PC-9 (cell line): Measurements from ENCODE around the gene CHIT1. TPM values are rescaled to one million over a fixed set of nuclear protein-coding genes. Genes with fewer than 3 reads are reported as not detected.

Source experiments
- BruUV-seq: library from RNA; stranded (reverse); fragments of 400-500 nt; replicated peaks from 2 replicates; lab custom pipeline; 2021; lab: Mats Ljungman, UMichigan
- CTCF ChIA-PET: fragments of 300-600 bp; sonication (Branson Sonifier 250); formaldehyde crosslinking; loops from one replicate; lab custom pipeline; 2022; ENCODE audit warnings: antibody characterized with exemption; lab: Charles Lee
- POLR2A ChIA-PET: fragments of 300-600 bp; sonication (Branson Sonifier 250); formaldehyde crosslinking; loops from one replicate; lab custom pipeline; 2022; ENCODE audit warnings: antibody characterized with exemption; ENCODE audit not compliant: unreplicated experiment; lab: Charles Lee
- DNase-seq, 2 experiments: peaks; one replicate each; pipeline versions ENCODE4 v3.0.0 to v3.0.0-alpha.2; 2015 to 2022; ENCODE audit warnings: mixed read lengths in 1 of 2
- H2AFZ ChIP-seq: fragments of 200-600 bp; sonication (generic); 2 replicates; pipeline ENCODE4 v1.8.1; 2017; ENCODE audit warnings: antibody characterized with exemption
- H3F3A ChIP-seq: fragments of 200-600 bp; sonication (generic); 2 replicates; pipeline ENCODE4 v1.8.1; 2017; ENCODE audit warnings: antibody characterized with exemption, mild to moderate bottlenecking, low read depth; ENCODE audit not compliant: insufficient read depth
- H3K27ac ChIP-seq: fragments of 200-600 bp; sonication (generic); 2 replicates; pipeline ENCODE4 v1.6.1; 2016; ENCODE audit warnings: mixed run types
- H3K27me3 ChIP-seq: fragments of 200-600 bp; sonication (generic); 2 replicates; pipeline ENCODE4 v1.6.1; 2016; ENCODE audit warnings: low read depth, mixed run types; ENCODE audit not compliant: insufficient read depth
- H3K36me3 ChIP-seq: fragments of 200-600 bp; sonication (generic); 2 replicates; pipeline ENCODE4 v1.6.1; 2016; ENCODE audit warnings: low read depth, mixed run types
- H3K4me1 ChIP-seq: fragments of 200-600 bp; sonication (generic); replicated peaks from 2 replicates; pipeline ENCODE4 v1.6.1; 2016; ENCODE audit warnings: mixed run types; ENCODE audit not compliant: insufficient read depth
- H3K4me2 ChIP-seq: fragments of 200-600 bp; sonication (generic); 2 replicates; pipeline ENCODE4 v1.6.1; 2017; ENCODE audit warnings: mixed run types
- H3K4me3 ChIP-seq: fragments of 200-600 bp; sonication (generic); 2 replicates; pipeline ENCODE4 v1.6.1; 2016; ENCODE audit warnings: mixed run types
- H3K79me2 ChIP-seq: fragments of 200-600 bp; sonication (generic); 2 replicates; pipeline ENCODE4 v1.6.1; 2017; ENCODE audit warnings: low read depth, mixed run types
- H3K9me2 ChIP-seq: fragments of 200-600 bp; sonication (generic); 2 replicates; pipeline ENCODE4 v1.8.1; 2017; ENCODE audit warnings: mild to moderate bottlenecking; ENCODE audit not compliant: insufficient read depth
- H3K9me3 ChIP-seq: fragments of 200-600 bp; sonication (generic); 2 replicates; pipeline ENCODE4 v1.8.1; 2016; ENCODE audit warnings: low read depth; ENCODE audit not compliant: insufficient read depth
- H4K20me1 ChIP-seq: fragments of 200-600 bp; sonication (generic); 2 replicates; pipeline ENCODE4 v1.8.1; 2017; ENCODE audit not compliant: insufficient read depth
- EZH2 ChIP-seq: fragments of 200-600 bp; sonication (generic); IDR thresholded peaks from 2 replicates; pipeline ENCODE4 v1.8.0; 2017; ENCODE audit warnings: antibody characterized with exemption, low read depth
- intact Hi-C: fragments of 100-400 bp; cut with micrococcal nuclease; formaldehyde crosslinking; loops from one replicate; pipeline ENCODE4 v1.10.0; 2022; ENCODE audit not compliant: unreplicated experiment
- total RNA-seq: library from RNA; stranded (reverse); gene quantifications from 2 replicates; pipeline ENCODE4 v1.2.3, GENCODE V29; 2021
- TF ChIP-seq, protein P1 (sequence below): fragments of 200-600 bp; sonication (generic); conservative IDR thresholded peaks from 2 replicates; pipeline ENCODE4 v1.6.1; 2017; ENCODE audit warnings: mixed run types, antibody characterized with exemption, mild to moderate bottlenecking, moderate library complexity

CHIT1 gene
- total RNA-seq, 1 experiment from 2014 or later = not detected

DNA sequence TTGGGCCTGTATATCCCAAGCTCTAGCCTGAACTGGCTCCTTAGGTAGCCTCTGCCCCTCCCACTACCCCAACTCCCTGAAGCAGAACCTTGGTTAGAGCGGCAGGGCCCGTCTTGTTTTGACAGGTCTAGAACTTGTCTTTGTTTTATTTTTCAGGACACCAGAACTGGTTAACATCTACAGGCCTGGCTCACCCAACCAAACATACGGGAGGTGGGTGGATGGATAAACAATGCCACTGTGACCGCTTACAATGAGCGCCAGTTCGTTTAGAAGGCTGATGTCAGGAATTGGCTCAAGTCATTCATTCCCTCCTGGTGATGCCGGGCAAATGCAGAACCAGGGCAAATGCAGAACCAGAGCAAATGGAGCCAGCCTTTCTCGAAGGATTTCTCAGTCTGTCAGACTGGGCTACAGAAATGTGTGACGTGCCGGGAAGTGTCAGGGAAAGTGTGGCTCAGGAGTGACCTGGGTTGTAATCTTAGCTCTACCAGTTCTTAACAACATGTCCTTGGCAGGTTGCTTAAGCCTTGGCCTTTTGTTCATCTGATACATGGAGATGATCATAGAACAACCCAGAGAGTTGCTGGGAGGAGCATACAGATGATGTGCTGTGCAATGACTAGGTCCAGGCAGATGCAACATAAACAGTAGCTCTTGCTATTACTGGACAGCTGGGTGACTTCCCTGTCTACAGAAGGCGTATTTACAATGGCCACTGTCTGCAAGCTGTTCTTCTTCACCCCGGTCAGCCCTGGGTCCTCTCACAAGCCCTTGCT, 45.3 kb upstream of the CHIT1 start:
- BruUV-seq = no TSS peak
- CTCF ChIA-PET = interaction anchor here (0.6 to 1.2 kb wide), 5 partner anchors 60 to 506 kb away, joined by 3 to 8 read pairs (median 4); no protein-coding TSS in a partner anchor
- Histone ChIP-seq H4K20me1 (no peaks in the 10 kb centered on the region), H3K4me3 (no peak overlapping the region), H3K27me3 (no peaks in the 10 kb centered on the region), H3K9me3 (no peaks in the 10 kb centered on the region), H3K4me2 (no peak overlapping the region), H3K79me2 (no peaks in the 10 kb centered on the region), H3K9me2 (no peaks in the 10 kb centered on the region), H3K27ac (no peak overlapping the region), H2AFZ (no peak overlapping the region), H3K4me1 (no peaks in the 10 kb centered on the region), H3F3A (no peaks in the 10 kb centered on the region), H3K36me3 (no peaks in the 10 kb centered on the region)
- intact Hi-C loops = loop anchor here (5.0 kb wide), 2 partner anchors 228 to 428 kb away; no protein-coding TSS in a partner anchor
- TF ChIP-seq, protein P1, sequence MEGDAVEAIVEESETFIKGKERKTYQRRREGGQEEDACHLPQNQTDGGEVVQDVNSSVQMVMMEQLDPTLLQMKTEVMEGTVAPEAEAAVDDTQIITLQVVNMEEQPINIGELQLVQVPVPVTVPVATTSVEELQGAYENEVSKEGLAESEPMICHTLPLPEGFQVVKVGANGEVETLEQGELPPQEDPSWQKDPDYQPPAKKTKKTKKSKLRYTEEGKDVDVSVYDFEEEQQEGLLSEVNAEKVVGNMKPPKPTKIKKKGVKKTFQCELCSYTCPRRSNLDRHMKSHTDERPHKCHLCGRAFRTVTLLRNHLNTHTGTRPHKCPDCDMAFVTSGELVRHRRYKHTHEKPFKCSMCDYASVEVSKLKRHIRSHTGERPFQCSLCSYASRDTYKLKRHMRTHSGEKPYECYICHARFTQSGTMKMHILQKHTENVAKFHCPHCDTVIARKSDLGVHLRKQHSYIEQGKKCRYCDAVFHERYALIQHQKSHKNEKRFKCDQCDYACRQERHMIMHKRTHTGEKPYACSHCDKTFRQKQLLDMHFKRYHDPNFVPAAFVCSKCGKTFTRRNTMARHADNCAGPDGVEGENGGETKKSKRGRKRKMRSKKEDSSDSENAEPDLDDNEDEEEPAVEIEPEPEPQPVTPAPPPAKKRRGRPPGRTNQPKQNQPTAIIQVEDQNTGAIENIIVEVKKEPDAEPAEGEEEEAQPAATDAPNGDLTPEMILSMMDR = no peak
- no peak for TF ChIP-seq EZH2
- no peak for DNase-seq
- POLR2A ChIA-PET = interaction anchor here (0.6 kb wide), 1 partner anchor 11 kb away, joined by 3 read pairs; no protein-coding TSS in a partner anchor

DNA sequence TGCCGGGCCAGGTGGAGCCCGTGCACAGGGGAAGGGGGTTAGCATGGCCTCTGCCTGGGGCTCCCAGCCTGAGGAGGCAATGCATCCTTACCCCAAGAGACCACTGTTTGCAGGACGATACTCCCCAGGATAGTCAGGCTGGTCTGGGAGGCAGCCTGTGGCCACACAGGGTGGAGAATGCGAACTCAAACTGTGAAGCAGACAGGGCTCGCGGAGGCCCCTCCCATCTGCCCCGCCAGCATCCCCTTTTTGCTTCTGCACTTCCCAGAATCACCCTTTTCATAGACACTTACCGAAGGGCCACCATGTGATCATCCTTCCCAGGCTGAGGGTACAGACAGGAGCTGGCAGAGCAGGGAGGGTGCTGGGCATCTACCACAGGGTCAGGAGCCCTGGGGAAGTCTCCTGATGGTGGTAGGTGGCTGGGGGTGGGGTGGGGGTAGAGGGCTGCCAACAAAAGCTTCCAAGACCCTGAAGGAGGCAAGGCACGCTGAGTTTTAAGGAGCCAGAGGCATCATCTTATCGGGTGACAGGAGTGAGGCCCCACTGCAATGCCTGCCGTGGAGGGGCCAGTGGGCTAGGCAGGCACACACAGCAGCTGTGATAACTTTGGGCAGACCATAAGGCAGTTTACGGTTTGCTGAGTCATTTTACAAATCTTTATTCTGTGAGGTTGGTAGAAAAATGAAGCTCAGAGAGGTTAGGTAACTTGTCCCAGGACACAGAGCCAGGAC, 44.6 kb upstream of the CHIT1 start:
- no peak overlapping the region for H3K4me2 ChIP-seq
- POLR2A ChIA-PET = no interaction called here
- no peaks in the 10 kb centered on the region for H3K79me2 ChIP-seq
- no peak overlapping the region for H3K27ac ChIP-seq
- intact Hi-C loops = loop anchor here (1.0 to 5.0 kb wide), 4 partner anchors 64 to 428 kb away; no protein-coding TSS in a partner anchor
- no peaks in the 10 kb centered on the region for H3K9me2 ChIP-seq
- CTCF ChIA-PET = interaction anchor here (0.6 to 1.2 kb wide), 3 partner anchors 60 to 507 kb away, joined by 3 to 6 read pairs (median 3); no protein-coding TSS in a partner anchor
- no peaks in the 10 kb centered on the region for H3K36me3 ChIP-seq
- no peak for TF ChIP-seq EZH2
- TF ChIP-seq, protein P1 = no peak
- DNase-seq = no peak
- H3K27me3 ChIP-seq = no peaks in the 10 kb centered on the region
- H3K4me1 ChIP-seq = no peaks in the 10 kb centered on the region
- H2AFZ ChIP-seq = no peak overlapping the region
- H3F3A ChIP-seq = no peaks in the 10 kb centered on the region
- H3K4me3 ChIP-seq = no peak overlapping the region
- H3K9me3 ChIP-seq = no peaks in the 10 kb centered on the region
- H4K20me1 ChIP-seq = no peaks in the 10 kb centered on the region
- BruUV-seq = no TSS peak

DNA sequence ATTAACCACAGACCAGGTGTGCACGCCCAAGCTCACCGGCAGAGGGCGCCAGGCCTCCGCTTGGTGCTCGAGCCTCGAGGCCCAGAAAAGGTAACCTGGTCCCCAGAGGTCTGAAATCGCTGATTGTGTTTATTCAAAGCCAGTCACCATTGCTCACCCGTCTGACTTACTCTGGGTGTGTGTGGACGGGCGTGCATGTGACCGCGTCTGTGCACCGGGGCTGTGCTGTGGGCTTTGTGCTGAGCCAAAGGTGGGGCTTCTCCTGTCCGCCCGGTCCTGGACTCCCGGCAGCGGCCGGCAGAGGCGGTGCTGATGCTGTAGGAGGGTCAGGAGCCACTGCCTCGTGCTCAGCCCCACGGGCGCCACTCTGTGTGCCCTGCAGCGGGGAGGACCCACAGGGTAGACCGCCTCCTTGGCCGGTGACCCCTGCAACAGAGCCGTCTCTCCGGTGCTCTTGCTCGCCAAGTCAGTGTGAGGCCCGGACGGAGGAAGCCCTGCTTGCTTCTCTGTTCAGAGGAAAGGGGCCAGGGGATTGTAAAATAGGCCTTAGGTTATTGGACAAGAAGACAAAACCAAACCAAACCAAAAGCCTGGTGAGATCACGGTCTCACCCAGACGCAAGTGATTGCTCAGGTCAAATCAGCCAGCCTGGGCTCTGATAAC, 43.9 kb upstream of the CHIT1 start:
- H3K9me2 ChIP-seq = no peaks in the 10 kb centered on the region
- H3K79me2 ChIP-seq = no peaks in the 10 kb centered on the region
- ChIA-PET CTCF (interaction anchor here (0.6 to 1.5 kb wide), 7 partner anchors 33 to 276 kb away, joined by 4 to 14 read pairs (median 7); no protein-coding TSS in a partner anchor), POLR2A (no interaction called here)
- H3F3A ChIP-seq = 0 out of 2 replicates have a peak, but pooled peaks cover 3% of the 10 kb centered on the region
- peak overlapping the region; percentile 42; the same call in 1 of the 2 replicates for H3K4me2 ChIP-seq
- H4K20me1 ChIP-seq = no peaks in the 10 kb centered on the region
- H3K27ac ChIP-seq = no peak overlapping the region
- no peak for TF ChIP-seq EZH2
- TF ChIP-seq, protein P1 = peak; percentile 95
- H3K27me3 ChIP-seq = no peaks in the 10 kb centered on the region
- H3K4me3 ChIP-seq = no peak overlapping the region
- BruUV-seq = no TSS peak
- DNase-seq = peak; percentile 72 to 86
- H2AFZ ChIP-seq = no peak overlapping the region
- H3K4me1 ChIP-seq = no peaks in the 10 kb centered on the region
- intact Hi-C loops = loop anchor here (1.0 to 5.0 kb wide), 4 partner anchors 65 to 429 kb away; no protein-coding TSS in a partner anchor
- no peaks in the 10 kb centered on the region for H3K36me3 ChIP-seq
- H3K9me3 ChIP-seq = no peaks in the 10 kb centered on the region
